Ishikawa (cell line): ENCODE data around the gene DENND4A.

Experiments used
- CEBPB ChIP-seq: IDR thresholded peaks from 2 replicates; pipeline ENCODE4 v1.6.1; 2012
- CREB1 ChIP-seq: IDR thresholded peaks from 2 replicates; pipeline ENCODE4 v1.6.1; 2012; ENCODE audit warnings: low read depth
- EGR1 ChIP-seq: IDR thresholded peaks from 2 replicates; pipeline ENCODE4 v1.6.1; 2012
- EP300 ChIP-seq: IDR thresholded peaks from 2 replicates; pipeline ENCODE4 v1.6.1; 2012; ENCODE audit warnings: borderline replicate concordance
- FOXM1 ChIP-seq: IDR thresholded peaks from 2 replicates; pipeline ENCODE4 v1.6.1; 2012; ENCODE audit warnings: low read depth, borderline replicate concordance
- MAX ChIP-seq: IDR thresholded peaks from 2 replicates; pipeline ENCODE4 v1.6.1; 2012
- NFIC ChIP-seq: IDR thresholded peaks from 2 replicates; pipeline ENCODE4 v1.6.1; 2012
- RAD21 ChIP-seq: IDR thresholded peaks from 2 replicates; pipeline ENCODE4 v1.6.1; 2012; ENCODE audit warnings: low read depth
- REST ChIP-seq: IDR thresholded peaks from 2 replicates; pipeline ENCODE4 v1.6.1; 2012; ENCODE audit warnings: low read depth, mild to moderate bottlenecking
- TAF1 ChIP-seq: IDR thresholded peaks from 2 replicates; pipeline ENCODE4 v1.6.1; 2012; ENCODE audit warnings: low read depth, mild to moderate bottlenecking
- TCF12 ChIP-seq: IDR thresholded peaks from 2 replicates; pipeline ENCODE4 v1.6.1; 2012; ENCODE audit warnings: low read depth
- TEAD4 ChIP-seq: IDR thresholded peaks from 2 replicates; pipeline ENCODE4 v1.6.1; 2012
- USF1 ChIP-seq: IDR thresholded peaks from 2 replicates; pipeline ENCODE4 v1.6.1; 2012
- YY1 ChIP-seq: IDR thresholded peaks from 2 replicates; pipeline ENCODE4 v1.6.1; 2012; ENCODE audit warnings: low read depth
- ZBTB7A ChIP-seq: IDR thresholded peaks from 2 replicates; pipeline ENCODE4 v1.6.1; 2012; ENCODE audit warnings: low read depth

The DENND4A gene

GRCh38 chr15:65762399-65762798 lies 29.7 kb downstream of the DENND4A start:
- TF ChIP-seq USF1: no peak
- TF ChIP-seq EGR1: no peak
- TF ChIP-seq NFIC: no peak
- TF ChIP-seq CEBPB: no peak
- no peak for TF ChIP-seq REST
- no peak for TF ChIP-seq FOXM1

GRCh38 chr15:65761210-65761926 lies 30.7 kb downstream of the DENND4A start:
- TF ChIP-seq ZBTB7A (no peak), TCF12 (no peak), NFIC (no peak), MAX (no peak), REST (no peak), TEAD4 (no peak)

- TF ChIP-seq CREB1: no peak
- TF ChIP-seq USF1: no peak
- TF ChIP-seq EGR1: no peak
- TF ChIP-seq MAX: no peak
These were observed 32.7 kb downstream of the DENND4A start for GRCh38 chr15:65759441-65759840.

GRCh38 chr15:65758242-65758641 lies 33.9 kb downstream of the DENND4A start:
- TF ChIP-seq TCF12: no peak
- no peak for TF ChIP-seq USF1
- no peak for TF ChIP-seq TAF1
- no peak for TF ChIP-seq MAX
- TF ChIP-seq EP300: no peak
- no peak for TF ChIP-seq CEBPB

- TF ChIP-seq ZBTB7A (no peak), CEBPB (no peak), TCF12 (no peak), REST (no peak), FOXM1 (no peak), CREB1 (no peak), MAX (no peak), RAD21 (no peak), YY1 (no peak), NFIC (no peak), TAF1 (no peak), USF1 (no peak), EGR1 (no peak)
These were observed 34.8 kb downstream of the DENND4A start for GRCh38 chr15:65757256-65757655.
